NCI-H2227 (cell line): Measurements from ENCODE around the gene ARID5B.
A peak's percentile ranks its signal among the peaks of the same experiment; 100 is the strongest.
"Not testable (repeated sequence)": the region's sequence is repeated elsewhere in the genome, so short reads cannot be mapped to it uniquely, and the experiment has no call there.

ENCODE experiments used
- DNase-seq: peaks from one replicate; lab custom pipeline; 2025; ENCODE audit not compliant: unreplicated experiment; lab: John Stamatoyannopoulos, UW

ARID5B gene

GRCh38 chr10:61961278-61961677, 59.8 kb downstream of the ARID5B start:
- DNase-seq, result no peak

DNA sequence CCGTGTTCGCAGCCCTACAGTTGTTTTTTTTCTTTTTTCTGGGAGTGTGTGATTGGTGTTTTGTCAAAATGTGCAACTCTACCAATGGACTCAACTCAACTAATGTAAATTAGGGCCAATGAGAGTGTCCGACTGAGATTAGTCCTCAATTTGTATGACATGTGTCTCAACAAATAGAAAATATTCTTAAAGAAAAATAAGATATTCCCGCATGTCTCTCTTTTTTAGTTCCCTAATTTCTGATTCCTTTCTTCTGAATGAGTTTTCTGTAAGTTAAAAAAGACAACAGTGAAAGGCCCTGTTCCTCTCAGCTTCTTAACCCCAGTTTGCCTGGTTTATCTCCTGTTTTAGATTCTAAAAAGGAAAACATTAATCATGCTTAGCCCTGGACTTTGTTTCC, 61.5 kb downstream of the ARID5B start:
- no peak for DNase-seq

- DNase-seq, result no peak
These were observed 62.2 kb downstream of the ARID5B start for GRCh38 chr10:61963669-61964058.

DNA sequence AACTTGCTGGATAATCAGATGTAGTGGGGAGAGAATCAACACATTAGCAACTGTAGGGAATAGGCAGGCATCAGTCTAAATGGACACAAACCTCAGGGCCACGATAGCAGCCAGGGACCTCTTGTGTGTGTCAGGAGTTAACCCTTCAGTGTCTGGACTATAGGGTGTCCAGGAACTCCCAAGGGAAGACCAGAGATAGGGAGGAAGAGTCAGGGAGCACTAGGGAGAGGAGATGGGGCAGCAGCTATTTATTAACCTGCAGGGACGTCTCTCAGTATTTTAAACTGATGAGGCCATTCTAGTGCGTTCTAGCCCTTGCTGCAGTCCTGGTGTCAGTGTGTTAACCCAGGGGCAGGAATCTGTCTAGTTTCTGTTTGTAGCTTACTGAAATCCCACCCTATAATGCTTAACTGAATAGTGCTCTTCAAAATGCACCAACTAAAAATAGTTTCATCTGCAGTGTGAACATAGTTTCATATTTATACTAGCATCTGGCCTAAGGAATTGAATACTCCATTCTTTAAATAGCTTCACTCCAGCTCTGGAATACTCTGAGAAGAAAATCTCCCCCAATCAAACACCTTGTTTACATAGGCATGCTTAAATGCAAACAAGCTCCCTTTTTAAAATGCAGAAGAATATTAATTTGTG, 62.7 kb downstream of the ARID5B start:
- no peak for DNase-seq

DNA sequence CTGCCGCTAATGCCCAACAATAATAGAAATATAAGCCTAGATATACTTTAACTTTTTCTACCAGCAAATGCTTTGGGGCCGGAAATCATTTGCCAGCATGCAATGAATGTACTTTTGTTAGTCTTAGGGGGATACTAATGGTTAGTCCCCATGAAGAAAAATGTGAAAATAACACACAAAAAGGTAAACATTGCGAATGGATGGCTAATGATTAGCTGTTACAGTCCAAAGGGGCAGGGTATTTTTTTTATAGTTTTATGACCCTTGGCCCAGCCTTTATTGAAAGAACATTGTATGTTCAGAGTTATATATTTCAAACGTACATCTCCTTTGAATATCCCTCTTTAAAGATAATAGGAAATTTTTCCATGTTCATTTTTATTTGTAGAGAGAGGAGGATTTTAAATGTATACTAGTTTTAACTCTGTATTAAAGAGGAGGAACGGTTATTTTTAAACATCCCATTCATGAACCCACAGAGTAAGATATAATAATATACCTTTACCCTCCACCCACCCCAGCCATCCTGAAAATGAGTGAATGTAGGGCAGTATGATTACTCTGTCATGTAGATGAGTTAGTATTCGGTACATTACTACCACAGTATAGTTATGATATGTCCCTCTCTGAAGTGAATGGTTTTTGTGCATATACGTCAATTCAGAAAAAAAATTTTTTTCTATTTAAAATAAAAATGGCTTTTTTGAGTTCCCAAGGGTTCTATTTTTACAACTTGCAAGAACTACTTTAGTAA, 63.6 kb downstream of the ARID5B start:
- no peak for DNase-seq

GRCh38 chr10:61965703-61966395, 64.3 kb downstream of the ARID5B start:
- DNase-seq, result no peak

DNA sequence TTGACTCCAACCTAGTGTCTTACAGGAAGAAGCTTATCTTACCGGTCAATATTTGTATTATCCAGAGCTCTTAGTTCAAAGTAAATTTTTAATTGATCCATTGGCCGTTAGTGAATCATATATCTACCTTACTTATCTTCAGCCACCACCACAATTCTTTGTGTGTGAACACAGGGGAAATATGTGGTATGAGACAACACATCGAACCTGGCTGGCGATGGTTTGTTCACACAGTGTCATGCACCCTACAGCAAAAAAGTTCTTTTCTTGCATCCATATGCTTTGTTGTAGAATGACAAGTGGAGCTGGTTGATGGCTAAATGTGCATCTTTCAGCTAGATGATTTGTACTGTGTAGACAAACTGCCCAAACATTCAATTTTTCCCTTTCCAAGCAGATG, 65.8 kb downstream of the ARID5B start:
- DNase-seq, result no peak

DNA sequence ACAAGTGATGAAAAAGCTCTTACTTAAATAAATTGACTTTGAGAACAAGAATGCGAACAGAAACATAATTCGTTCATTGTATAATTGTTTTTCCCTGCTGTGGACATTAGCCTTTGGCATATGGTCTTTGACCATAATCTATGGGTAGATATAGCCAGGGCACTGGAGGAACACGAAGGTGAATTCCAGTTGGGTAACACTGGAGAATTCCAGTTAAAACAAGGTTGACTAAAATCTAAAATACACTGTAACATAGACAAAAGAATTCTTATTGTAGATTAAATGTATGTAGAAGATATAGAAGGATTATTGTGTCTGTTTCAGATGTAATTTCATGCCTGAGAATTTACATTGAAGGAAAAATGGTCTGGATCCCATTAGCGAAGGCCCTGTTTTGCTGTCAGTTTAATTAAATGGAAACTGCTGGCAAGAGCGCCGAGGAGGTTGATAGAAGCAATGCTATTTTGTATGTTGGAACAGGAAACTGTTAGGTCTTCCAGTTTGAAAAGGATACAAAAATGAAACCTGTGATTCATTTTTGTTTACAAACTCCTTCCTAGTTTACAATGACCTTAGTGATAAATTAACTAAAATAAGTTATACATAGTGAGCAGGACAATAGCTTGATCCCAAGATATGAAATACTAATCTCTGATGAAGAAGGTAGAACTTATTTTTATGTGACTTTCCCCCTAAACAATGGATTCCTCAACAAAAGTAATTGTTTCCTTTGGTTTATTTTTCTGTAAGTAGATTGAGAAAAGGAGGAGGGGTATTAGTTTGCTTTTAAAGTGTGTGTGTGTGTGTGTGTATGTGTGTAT, 68.9 kb downstream of the ARID5B start:
- no peak for DNase-seq

GRCh38 chr10:61971003-61971325, 69.5 kb downstream of the ARID5B start:
- DNase-seq, result no peak

- no peak for DNase-seq
These were observed 71.7 kb downstream of the ARID5B start for GRCh38 chr10:61973169-61973568.

DNA sequence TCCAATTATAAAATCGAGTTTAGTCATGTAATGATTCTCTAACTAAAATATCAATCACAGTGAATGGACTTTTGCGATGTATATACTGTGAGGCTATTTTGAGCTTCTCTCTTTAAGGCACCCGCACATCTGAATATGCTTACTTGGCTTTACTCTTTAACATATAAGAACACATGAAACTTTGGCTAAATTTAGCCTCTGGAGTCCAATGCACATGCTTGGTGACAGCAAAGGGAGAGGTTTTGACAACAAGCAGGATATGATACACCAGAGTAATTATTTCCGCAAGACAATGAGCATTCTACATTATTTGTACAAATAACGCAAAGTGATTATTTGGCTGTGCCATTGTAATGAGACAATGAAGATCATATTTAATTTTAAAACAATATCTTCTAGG, 72.4 kb downstream of the ARID5B start:
- DNase-seq, result no peak

- peak; percentile 76 for DNase-seq
These were observed 73.3 kb downstream of the ARID5B start for GRCh38 chr10:61974601-61975390.

GRCh38 chr10:61975391-61975932, 74.0 kb downstream of the ARID5B start:
- peak; percentile 8 for DNase-seq

- not testable (repeated sequence) for DNase-seq
These were observed 75.6 kb downstream of the ARID5B start for GRCh38 chr10:61976951-61977721.

GRCh38 chr10:61978965-61979364, 77.5 kb downstream of the ARID5B start:
- DNase-seq, result no peak

DNA sequence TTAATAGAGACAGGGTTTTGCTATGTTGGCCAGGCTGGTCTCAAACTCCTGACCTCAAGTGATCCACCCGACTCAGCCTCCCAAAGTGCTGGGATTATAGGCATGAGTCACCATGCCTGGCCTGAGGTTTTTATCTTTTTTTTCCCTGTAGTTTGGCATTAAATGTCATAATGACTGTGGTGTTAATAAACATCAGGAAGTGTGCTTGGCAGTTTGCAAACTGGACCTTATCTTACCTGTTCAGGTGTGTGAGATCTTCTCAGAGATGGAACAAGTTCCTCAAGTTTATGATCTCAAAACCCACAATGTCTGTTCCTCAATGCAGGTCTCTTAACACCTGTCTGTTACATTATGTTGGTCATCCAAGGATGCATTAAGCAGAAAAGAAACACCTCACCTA, 80.0 kb downstream of the ARID5B start:
- no peak for DNase-seq

GRCh38 chr10:61983255-61983654, 81.8 kb downstream of the ARID5B start:
- DNase-seq, result no peak

GRCh38 chr10:61984803-61985418, 83.4 kb downstream of the ARID5B start:
- no peak for DNase-seq

- no peak for DNase-seq
These were observed 84.2 kb downstream of the ARID5B start for GRCh38 chr10:61985715-61986114.
